HepG2 (cell line): ENCODE data around the gene EIF6. TPM values are rescaled to one million over a fixed set of nuclear protein-coding genes. Genes with fewer than 3 reads are reported as not detected.
A peak's percentile ranks its signal among the peaks of the same experiment; 100 is the strongest.

ENCODE experiments used
- ATF1 ChIP-seq: IDR thresholded peaks from 2 replicates; pipeline ENCODE4 v1.6.1; 2016; ENCODE audit warnings: mild to moderate bottlenecking, control low read depth
- FOXA1 ChIP-seq, 2 experiments: fragments of 450-650 bp in 1 of 2; sonication (generic) in 1 of 2; formaldehyde crosslinking in 1 of 2; IDR thresholded peaks; 2 replicates each; pipeline versions ENCODE4 v1.4.0 to v1.6.1; 2016 to 2020; ENCODE audit warnings: missing genetic modification reagents in 1 of 2
- GPN1 ChIP-seq: sonication (generic); formaldehyde crosslinking; IDR thresholded peaks from 2 replicates; pipeline ENCODE4 v1.5.1; 2020; ENCODE audit warnings: missing genetic modification reagents, borderline replicate concordance
- HNF4G ChIP-seq, 2 experiments: sonication (generic) in 1 of 2; formaldehyde crosslinking in 1 of 2; IDR thresholded peaks; 2 replicates each; pipeline versions ENCODE4 v1.4.0 to v1.6.1; 2011 to 2020; ENCODE audit warnings: borderline replicate concordance in 2 of 2, low read depth in 2 of 2, mild to moderate bottlenecking in 2 of 2, low read length in 1 of 2, missing genetic modification reagents in 1 of 2, moderate library complexity in 1 of 2
- HOMEZ ChIP-seq: IDR thresholded peaks from 2 replicates; pipeline ENCODE4 v1.6.1; 2016; ENCODE audit warnings: low read depth
- KDM3A ChIP-seq: IDR thresholded peaks from 2 replicates; pipeline ENCODE4 v1.6.1; 2018; ENCODE audit warnings: low read depth, missing compliant biosample characterization
- MBNL3 ChIP-seq: fragments of 250-450 bp; sonication (Bioruptor Pico); conservative IDR thresholded peaks from 2 replicates; pipeline ENCODE4 v1.8.0; 2022; ENCODE audit warnings: mild to moderate bottlenecking, inconsistent platforms
- MLXIP ChIP-seq: sonication (generic); formaldehyde crosslinking; IDR thresholded peaks from 2 replicates; pipeline ENCODE4 v1.9.0; 2021; ENCODE audit warnings: missing genetic modification reagents, borderline replicate concordance
- POLR2AphosphoS2 ChIP-seq: IDR thresholded peaks from 2 replicates; pipeline ENCODE4 v1.6.1; 2011; ENCODE audit warnings: low read depth, low read length, improper control_type of control experiment
- RBFOX2 ChIP-seq: fragments of 200-400 bp; formaldehyde crosslinking; IDR thresholded peaks from 2 replicates; pipeline ENCODE4 v1.6.1; 2017; ENCODE audit warnings: low read depth, mild to moderate bottlenecking, low read length
- SAFB2 ChIP-seq: sonication (generic); formaldehyde crosslinking; IDR thresholded peaks from 2 replicates; pipeline ENCODE4 v1.5.1; 2020; ENCODE audit warnings: missing genetic modification reagents, low read depth, mild to moderate bottlenecking, borderline replicate concordance
- YEATS4 ChIP-seq: sonication (generic); formaldehyde crosslinking; IDR thresholded peaks from 2 replicates; pipeline ENCODE4 v1.4.0; 2020; ENCODE audit warnings: missing genetic modification reagents, borderline replicate concordance
- ZBED4 ChIP-seq: sonication (generic); formaldehyde crosslinking; IDR thresholded peaks from 2 replicates; pipeline ENCODE4 v1.4.0; 2020; ENCODE audit warnings: missing genetic modification reagents, borderline replicate concordance
- ZNF180 ChIP-seq: sonication (generic); formaldehyde crosslinking; IDR thresholded peaks from 2 replicates; pipeline ENCODE4 v1.4.0; 2020; ENCODE audit warnings: low read depth, missing genetic modification reagents, borderline replicate concordance
- ZNF460 ChIP-seq: sonication (generic); formaldehyde crosslinking; IDR thresholded peaks from 2 replicates; pipeline ENCODE4 v1.5.1; 2020; ENCODE audit warnings: missing genetic modification reagents, mild to moderate bottlenecking, borderline replicate concordance
- ZNF879 ChIP-seq: sonication (generic); formaldehyde crosslinking; IDR thresholded peaks from 2 replicates; pipeline ENCODE4 v1.8.1; 2023; ENCODE audit warnings: missing genetic modification reagents
- polyA plus RNA-seq, 8 experiments: library from polyadenylated mRNA; depleted of rRNA in 3 of 8; stranded (reverse) in 7 of 8; unstranded in 1 of 8; fragments of >200 nt; fragmentation: Illumina TruSeq in 4 of 8; extraction: Trizol in 4 of 8; gene quantifications; 2 replicates each; pipeline versions ENCODE4 v1.2.1 to v1.2.3, GENCODE V29; 2011 to 2016; ENCODE audit warnings: low read depth in 4 of 8, missing spikeins in 1 of 8, mixed read lengths in 1 of 8; ENCODE audit not compliant: insufficient read depth in 1 of 8
- total RNA-seq, 5 experiments: library from RNA; depleted of rRNA; stranded (reverse); fragments of >200 nt; fragmentation: Illumina TruSeq; extraction: Trizol; gene quantifications; 2 replicates each; pipeline ENCODE4 v1.2.3, GENCODE V29; 2016; ENCODE audit warnings: low read depth in 1 of 5

The EIF6 gene
- total and polyA plus RNA-seq, 2 of the 13 experiments (the other 11 are each of a cell fraction or from before 2014, with no cell fraction given) = 462 to 466 TPM

GRCh38 chr20:35269055-35269781, 15.4 kb downstream of the EIF6 start (continued):
- TF ChIP-seq FOXA1 (IDR thresholded peaks at IDR 0.05) (no peak), FOXA1 (CRISPR knock-in tag; IDR thresholded peaks at IDR 0.05) (no peak), GPN1 (CRISPR knock-in tag) (no peak), ZNF879 (CRISPR knock-in tag) (no peak), ZNF460 (CRISPR knock-in tag) (no peak), ATF1 (CRISPR knock-in tag) (no peak), SAFB2 (CRISPR knock-in tag) (no peak), RBFOX2 (no peak), YEATS4 (CRISPR knock-in tag) (peak; percentile 37; the same call in 1 of the 2 replicates), MBNL3 (no peak), KDM3A (CRISPR knock-in tag) (peak; percentile 63; the same call in 1 of the 2 replicates), HOMEZ (CRISPR knock-in tag) (peak; percentile 44; the same call in 1 of the 2 replicates), ZBED4 (CRISPR knock-in tag) (no peak), MLXIP (CRISPR knock-in tag) (no peak), POLR2AphosphoS2 (no peak), ZNF180 (CRISPR knock-in tag) (no peak), HNF4G (IDR thresholded peaks at IDR 0.05; ENCODE audit: borderline replicate concordance, low read depth, low read length) (no peak), HNF4G (CRISPR knock-in tag; IDR thresholded peaks at IDR 0.05; ENCODE audit: borderline replicate concordance, low read depth) (no peak)
